ENCODE measurements around the gene TKFC. TPM values are rescaled to one million over a fixed set of nuclear protein-coding genes. Genes with fewer than 3 reads are reported as not detected.

The TKFC gene
- total RNA-seq, 2 donors from 2014 or later, result 16.1 to 18.0 TPM

DNA sequence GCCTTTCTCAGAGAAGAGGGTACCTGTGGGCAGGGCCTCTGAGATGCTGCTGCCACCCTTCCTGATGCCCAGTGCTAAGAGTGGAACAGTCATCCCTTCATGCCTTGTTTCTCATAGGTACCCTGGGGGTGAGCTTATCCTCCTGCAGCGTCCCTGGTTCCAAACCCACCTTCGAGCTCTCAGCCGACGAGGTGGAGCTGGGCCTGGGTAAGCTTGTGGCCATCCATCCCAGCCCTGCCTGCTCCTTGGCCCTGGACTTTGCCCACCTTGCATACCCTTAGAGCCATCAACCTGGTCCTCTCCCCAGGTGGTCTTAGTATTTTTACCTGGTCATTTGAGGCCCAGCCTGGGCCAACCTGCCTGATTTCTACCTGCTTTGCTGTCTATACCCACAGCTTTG lies 8.7 kb downstream of the TKFC start:
- DNase-seq, result no peak
- ATAC-seq, result no peak
- intact Hi-C loops (cut with DNase I), result no loop called here

GRCh38 chr11:61342207-61342803 lies 9.3 kb downstream of the TKFC start:
- intact Hi-C loops (cut with DNase I), result no loop called here
- ATAC-seq (no peak), DNase-seq (no peak)

DNA sequence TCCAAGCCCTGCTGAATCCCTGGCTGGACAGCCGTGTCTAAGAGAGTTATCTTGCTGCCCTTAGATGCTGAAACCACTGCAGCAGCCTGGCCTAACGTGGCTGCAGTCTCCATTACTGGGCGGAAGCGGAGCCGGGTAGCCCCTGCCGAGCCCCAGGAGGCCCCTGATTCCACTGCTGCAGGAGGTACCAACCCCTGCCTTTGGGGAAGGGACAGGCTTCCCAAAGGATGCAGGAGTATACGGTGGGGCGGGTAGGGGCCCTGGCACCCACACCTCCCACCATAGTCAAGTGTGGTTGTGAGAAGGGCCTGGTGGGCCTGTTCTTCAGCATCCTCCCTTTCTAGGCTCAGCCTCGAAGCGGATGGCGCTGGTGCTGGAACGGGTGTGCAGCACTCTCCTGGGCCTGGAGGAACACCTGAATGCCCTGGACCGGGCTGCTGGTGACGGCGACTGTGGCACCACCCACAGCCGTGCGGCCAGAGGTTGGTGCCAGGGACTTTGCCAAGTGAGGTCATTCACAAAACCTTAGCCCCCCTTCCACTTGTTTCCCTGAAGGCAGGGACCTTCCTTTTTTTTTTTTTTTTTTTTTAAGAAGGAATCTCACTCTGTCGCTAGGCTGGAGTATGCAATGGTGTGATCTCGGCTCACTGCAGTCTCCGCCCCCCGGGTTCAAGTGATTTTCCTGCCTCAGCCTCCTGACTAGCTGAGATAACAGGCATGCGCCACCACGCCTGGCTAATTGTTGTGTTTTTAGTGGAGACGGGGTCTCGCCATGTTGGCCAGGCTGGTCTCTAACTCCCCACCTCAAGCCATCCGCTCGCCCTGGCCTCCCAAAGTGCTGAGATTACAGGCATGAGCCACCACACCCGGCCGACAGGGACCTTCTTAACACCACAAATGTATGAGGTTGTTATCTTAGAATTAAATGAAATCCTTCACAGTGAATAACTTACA lies 11.0 kb downstream of the TKFC start:
- ATAC-seq, result no peak
- intact Hi-C loops (cut with DNase I), result no loop called here

GRCh38 chr11:61345170-61345610 lies 12.2 kb downstream of the TKFC start:
- intact Hi-C loops (cut with DNase I), result no loop called here
- DNase-seq, result no peak
- ATAC-seq, result peak in 1 of 2 donors; percentile 7

More for the DNA sequence above, 11.0 kb downstream of the TKFC start:
- DNase-seq, result no peak

DNA sequence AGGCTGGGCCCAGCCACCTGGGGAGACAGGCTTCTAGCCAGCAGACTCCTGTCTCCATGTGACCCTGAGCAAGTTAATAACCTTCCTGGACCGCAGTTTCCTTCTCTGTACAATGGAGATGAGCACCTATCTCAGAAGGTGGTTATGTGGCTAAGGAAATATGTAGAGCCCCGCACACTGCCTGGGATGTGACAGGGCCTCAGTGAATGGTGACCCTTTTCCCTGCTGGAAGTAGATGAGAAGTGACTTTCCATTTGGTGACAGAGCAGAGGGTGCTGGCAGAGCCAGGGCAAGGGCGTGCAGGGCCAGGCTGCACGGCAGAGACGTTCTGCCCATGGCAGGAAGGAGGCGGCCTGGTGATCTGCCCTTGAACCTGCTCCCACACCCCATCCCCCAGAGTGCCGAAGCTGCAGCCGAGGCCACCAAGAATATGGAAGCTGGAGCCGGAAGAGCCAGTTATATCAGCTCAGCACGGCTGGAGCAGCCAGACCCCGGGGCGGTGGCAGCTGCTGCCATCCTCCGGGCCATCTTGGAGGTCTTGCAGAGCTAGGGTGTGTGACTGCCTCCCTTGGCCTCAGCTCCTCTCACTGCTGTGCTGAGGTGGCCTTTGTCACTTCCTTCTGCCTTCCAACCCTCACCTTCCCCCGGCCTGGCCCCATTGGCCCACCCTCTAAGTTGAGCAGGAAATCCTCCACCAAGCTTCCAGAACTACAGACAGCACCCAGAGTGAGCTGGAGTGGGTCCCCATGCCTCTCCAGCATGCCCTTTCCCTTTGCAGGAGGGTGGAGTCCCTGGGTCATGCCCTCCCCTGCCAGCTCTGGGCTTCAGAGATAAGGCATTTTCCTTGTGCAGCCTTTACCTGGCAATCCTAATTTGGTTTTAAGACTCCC lies 13.2 kb downstream of the TKFC start:
- ATAC-seq (no peak), DNase-seq (no peak)
- intact Hi-C loops (cut with DNase I), result no loop called here

DNA sequence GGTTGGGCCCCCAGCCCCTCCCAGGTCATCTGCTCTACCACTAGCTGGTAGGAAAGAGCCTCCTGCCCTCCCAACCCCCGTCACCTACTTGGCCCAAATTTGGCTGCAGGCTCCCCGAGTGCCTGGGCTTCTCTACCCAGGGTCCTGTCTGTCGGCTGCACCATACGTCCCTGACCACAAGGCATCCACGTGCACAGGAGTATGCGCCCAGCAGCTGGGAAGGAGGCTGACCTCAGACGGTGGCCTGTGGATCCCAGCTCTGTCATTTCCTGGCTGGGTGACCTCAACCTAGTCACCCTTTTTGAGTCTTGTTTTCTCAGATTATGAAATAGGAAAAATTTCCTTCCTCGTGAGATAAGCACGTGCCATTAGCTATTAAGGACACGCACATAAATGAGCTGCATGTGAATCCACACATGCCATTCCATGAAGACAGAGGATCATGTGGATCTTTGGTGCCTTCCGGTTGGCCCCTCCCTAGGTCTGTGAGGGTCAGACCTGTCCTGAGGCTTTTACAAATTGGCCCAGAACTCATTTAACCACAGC lies 15.0 kb downstream of the TKFC start:
- intact Hi-C loops (cut with DNase I), result no loop called here
- ATAC-seq (peak; percentile 45 to 76), DNase-seq (peak; percentile 51)

- no peak for DNase-seq
- intact Hi-C loops (cut with DNase I), result no loop called here
Measured at GRCh38 chr11:61349189-61349751, 16.2 kb downstream of the TKFC start.

GRCh38 chr11:61349916-61350315 lies 16.9 kb downstream of the TKFC start:
- ATAC-seq (no peak), DNase-seq (no peak)
- intact Hi-C loops (cut with DNase I), result no loop called here

More at GRCh38 chr11:61349189-61349751, 16.2 kb downstream of the TKFC start:
- ATAC-seq, result no peak

- DNase-seq, result no peak
- ATAC-seq, result no peak
- intact Hi-C loops (cut with DNase I), result no loop called here
Measured at GRCh38 chr11:61350336-61350735, 17.3 kb downstream of the TKFC start.

- DNase-seq, result no peak
- intact Hi-C loops (cut with DNase I), result no loop called here
- no peak for ATAC-seq
Measured at GRCh38 chr11:61350803-61351202, 17.8 kb downstream of the TKFC start.

DNA sequence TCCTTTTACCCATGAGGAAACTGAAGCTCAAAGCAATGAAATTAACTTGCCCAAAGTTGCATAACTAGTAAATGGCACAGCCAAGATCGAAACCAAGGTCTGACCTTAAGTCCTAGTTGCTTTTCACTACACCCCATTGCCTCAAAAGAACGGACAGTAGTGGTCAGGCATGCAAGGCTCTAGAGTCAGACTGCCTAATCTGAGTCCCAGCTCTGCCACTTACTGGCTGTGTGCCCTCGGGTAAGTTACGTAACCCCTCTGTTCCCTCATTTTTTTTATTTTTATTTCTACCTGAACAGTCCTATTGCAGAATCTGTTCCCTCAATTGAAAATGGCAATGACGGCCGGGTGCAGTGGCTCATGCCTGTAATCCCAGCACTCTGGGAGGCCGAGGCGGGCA lies 19.0 kb downstream of the TKFC start:
- DNase-seq (no peak), ATAC-seq (no peak)
- intact Hi-C loops (cut with DNase I), result no loop called here

DNA sequence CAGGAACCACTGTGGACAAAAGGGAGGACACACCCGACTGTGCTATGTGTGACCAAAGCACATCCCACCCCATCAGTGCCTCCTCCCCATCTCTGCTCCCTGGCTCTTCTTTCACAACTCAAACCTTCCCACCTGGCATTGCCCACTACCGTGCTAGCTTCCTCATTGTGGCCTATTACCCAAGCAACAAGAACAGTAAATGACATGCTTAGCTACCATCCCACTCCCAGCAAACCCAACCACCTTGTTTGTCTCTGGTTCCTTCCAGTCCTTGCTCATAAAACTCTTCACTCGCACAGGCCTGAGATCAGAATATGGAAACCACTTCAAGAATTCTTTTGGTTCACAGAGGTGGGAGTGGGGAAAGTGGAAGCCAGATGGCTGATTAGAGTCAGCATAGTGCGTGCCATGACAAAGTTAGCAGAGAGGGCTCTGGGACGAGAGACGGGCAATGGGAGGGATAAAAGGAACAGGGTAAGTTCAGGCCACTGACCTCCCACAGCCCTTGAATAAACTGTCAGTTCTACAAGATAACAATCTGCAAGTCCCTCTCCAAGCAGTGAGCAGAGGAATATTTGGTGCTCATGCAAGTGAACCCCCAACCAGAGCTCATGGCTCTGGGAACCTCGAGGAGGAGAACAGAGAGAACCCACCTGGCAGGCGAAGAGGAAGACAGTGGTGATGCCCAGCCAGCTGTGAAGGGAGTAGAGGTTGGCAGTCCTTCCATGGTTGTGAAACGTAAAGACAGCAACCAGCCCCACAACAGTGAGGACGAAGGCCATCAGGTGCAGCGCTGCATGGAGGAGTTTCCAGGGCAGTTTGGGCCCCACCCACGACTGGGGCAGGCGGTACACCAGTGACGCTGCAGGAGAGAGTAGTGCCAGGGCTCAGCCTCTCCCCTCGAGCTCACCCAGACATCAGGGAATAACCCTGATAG lies 20.4 kb downstream of the TKFC start:
- intact Hi-C loops (cut with DNase I), result no loop called here
- ATAC-seq (peak; percentile 7 to 34), DNase-seq (no peak)

GRCh38 chr11:61354208-61354607 lies 21.2 kb downstream of the TKFC start:
- intact Hi-C loops (cut with DNase I), result no loop called here
- ATAC-seq (no peak), DNase-seq (no peak)

DNA sequence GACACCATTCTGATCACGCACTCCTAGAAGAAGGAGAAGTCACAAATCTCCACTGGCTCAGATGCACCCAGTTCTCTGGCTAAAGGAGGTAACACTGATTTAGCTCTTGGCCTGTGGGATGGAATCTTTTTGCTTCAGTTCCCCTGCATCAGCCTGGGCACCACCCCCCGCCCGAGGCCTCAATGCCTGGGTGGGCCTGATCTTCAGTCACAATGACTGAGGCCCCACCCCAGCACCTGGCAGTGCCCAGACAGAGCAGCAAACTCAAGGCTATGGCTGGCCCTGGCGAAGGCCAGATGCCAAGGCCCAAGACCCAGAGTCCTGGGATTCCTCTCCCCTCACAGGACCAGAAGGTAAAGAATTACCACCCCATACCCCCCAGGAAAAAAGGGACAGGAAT lies 23.7 kb downstream of the TKFC start:
- ATAC-seq (no peak), DNase-seq (no peak)
- intact Hi-C loops (cut with DNase I), result no loop called here

DNA sequence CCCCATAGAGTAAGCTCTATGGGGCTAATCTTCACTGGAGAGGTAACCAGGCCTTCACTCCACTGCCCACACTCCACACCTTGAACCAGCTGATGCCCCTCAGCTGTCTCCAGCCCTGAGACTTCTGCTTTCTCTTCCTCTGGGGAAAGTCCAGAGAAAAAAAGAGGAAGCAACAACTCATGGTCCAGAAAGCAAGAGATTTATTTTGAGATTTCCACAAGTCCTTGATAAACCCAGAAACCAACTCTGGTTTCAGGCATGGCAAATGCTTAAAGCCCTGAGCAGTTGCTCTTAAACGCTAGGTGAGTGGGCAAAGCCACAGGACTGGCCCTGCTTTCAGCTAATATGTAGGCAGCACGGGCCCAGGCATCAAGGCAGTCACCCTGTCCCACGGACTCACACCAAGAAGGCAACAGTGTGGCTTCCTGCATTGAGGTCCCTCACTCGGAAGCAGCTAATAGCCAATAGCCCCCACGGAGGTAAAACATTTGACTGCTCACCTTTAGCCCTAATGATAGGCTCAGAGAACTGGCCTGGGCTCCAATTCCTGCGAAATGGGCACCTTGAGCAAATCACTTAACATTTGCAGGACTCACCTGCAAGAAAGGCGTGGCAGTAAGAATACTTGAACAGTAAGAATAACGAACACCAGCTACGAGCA lies 24.3 kb downstream of the TKFC start:
- intact Hi-C loops (cut with DNase I), result no loop called here
- no peak for ATAC-seq
- no peak for DNase-seq

DNA sequence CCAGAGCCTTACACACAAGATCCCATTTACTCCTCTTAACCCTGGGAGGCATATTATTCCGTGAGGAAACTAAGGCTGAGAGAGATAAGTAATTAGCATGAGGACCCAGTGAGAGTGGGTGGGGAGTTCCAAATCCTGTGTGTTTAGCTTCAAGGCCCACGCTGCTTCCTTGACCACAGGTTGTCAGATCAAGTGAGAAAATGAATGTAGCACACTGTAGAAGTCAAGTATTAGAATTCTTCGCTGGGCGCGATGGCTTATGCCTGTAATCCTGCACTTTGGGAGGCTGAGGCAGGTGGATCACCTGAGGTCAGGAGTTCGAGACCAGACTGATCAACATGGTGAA lies 24.8 kb downstream of the TKFC start:
- intact Hi-C loops (cut with DNase I), result no loop called here
- ATAC-seq (no peak), DNase-seq (no peak)

- DNase-seq, result no peak
- no peak for ATAC-seq
- intact Hi-C loops (cut with DNase I), result no loop called here
Measured at GRCh38 chr11:61358566-61358965, 25.5 kb downstream of the TKFC start.

DNA sequence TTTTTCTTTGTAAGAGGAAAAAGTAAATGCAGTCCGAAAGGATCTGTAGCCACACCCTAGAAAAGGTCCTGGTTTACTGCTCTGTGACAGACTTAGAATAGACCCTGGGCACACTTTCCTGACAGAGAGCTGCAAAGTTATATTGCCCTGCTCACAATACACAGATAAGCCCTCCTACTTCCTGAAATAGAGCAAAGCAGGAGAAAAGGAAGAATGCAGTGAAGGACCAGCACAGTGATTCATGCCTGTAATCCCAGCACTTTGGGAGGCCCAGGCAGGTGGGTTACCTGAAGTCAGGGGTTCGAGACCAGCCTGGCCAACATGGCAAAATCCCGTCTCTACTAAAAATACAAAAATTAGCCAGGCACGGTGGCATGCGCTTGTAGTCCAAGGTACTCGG lies 26.5 kb downstream of the TKFC start:
- intact Hi-C loops (cut with DNase I), result no loop called here
- no peak for DNase-seq
- no peak for ATAC-seq
